PC-9 (cell line): Measurements from ENCODE around the gene ANKRD33. TPM values are rescaled to one million over a fixed set of nuclear protein-coding genes. Genes with fewer than 3 reads are reported as not detected.

Experiments used
- BruUV-seq: library from RNA; stranded (reverse); fragments of 400-500 nt; replicated peaks from 2 replicates; lab custom pipeline; 2021; lab: Mats Ljungman, UMichigan
- CTCF ChIA-PET: fragments of 300-600 bp; sonication (Branson Sonifier 250); formaldehyde crosslinking; loops from one replicate; lab custom pipeline; 2022; ENCODE audit warnings: antibody characterized with exemption; lab: Charles Lee
- POLR2A ChIA-PET: fragments of 300-600 bp; sonication (Branson Sonifier 250); formaldehyde crosslinking; loops from one replicate; lab custom pipeline; 2022; ENCODE audit warnings: antibody characterized with exemption; ENCODE audit not compliant: unreplicated experiment; lab: Charles Lee
- DNase-seq, 2 experiments: peaks; one replicate each; pipeline versions ENCODE4 v3.0.0 to v3.0.0-alpha.2; 2015 to 2022; ENCODE audit warnings: mixed read lengths in 1 of 2
- H2AFZ ChIP-seq: fragments of 200-600 bp; sonication (generic); 2 replicates; pipeline ENCODE4 v1.8.1; 2017; ENCODE audit warnings: antibody characterized with exemption
- H3F3A ChIP-seq: fragments of 200-600 bp; sonication (generic); 2 replicates; pipeline ENCODE4 v1.8.1; 2017; ENCODE audit warnings: antibody characterized with exemption, mild to moderate bottlenecking, low read depth; ENCODE audit not compliant: insufficient read depth
- H3K27ac ChIP-seq: fragments of 200-600 bp; sonication (generic); 2 replicates; pipeline ENCODE4 v1.6.1; 2016; ENCODE audit warnings: mixed run types
- H3K27me3 ChIP-seq: fragments of 200-600 bp; sonication (generic); 2 replicates; pipeline ENCODE4 v1.6.1; 2016; ENCODE audit warnings: low read depth, mixed run types; ENCODE audit not compliant: insufficient read depth
- H3K36me3 ChIP-seq: fragments of 200-600 bp; sonication (generic); 2 replicates; pipeline ENCODE4 v1.6.1; 2016; ENCODE audit warnings: low read depth, mixed run types
- H3K4me1 ChIP-seq: fragments of 200-600 bp; sonication (generic); replicated peaks from 2 replicates; pipeline ENCODE4 v1.6.1; 2016; ENCODE audit warnings: mixed run types; ENCODE audit not compliant: insufficient read depth
- H3K4me2 ChIP-seq: fragments of 200-600 bp; sonication (generic); 2 replicates; pipeline ENCODE4 v1.6.1; 2017; ENCODE audit warnings: mixed run types
- H3K4me3 ChIP-seq: fragments of 200-600 bp; sonication (generic); 2 replicates; pipeline ENCODE4 v1.6.1; 2016; ENCODE audit warnings: mixed run types
- H3K79me2 ChIP-seq: fragments of 200-600 bp; sonication (generic); 2 replicates; pipeline ENCODE4 v1.6.1; 2017; ENCODE audit warnings: low read depth, mixed run types
- H3K9me2 ChIP-seq: fragments of 200-600 bp; sonication (generic); 2 replicates; pipeline ENCODE4 v1.8.1; 2017; ENCODE audit warnings: mild to moderate bottlenecking; ENCODE audit not compliant: insufficient read depth
- H3K9me3 ChIP-seq: fragments of 200-600 bp; sonication (generic); 2 replicates; pipeline ENCODE4 v1.8.1; 2016; ENCODE audit warnings: low read depth; ENCODE audit not compliant: insufficient read depth
- H4K20me1 ChIP-seq: fragments of 200-600 bp; sonication (generic); 2 replicates; pipeline ENCODE4 v1.8.1; 2017; ENCODE audit not compliant: insufficient read depth
- EZH2 ChIP-seq: fragments of 200-600 bp; sonication (generic); IDR thresholded peaks from 2 replicates; pipeline ENCODE4 v1.8.0; 2017; ENCODE audit warnings: antibody characterized with exemption, low read depth
- intact Hi-C: fragments of 100-400 bp; cut with micrococcal nuclease; formaldehyde crosslinking; loops from one replicate; pipeline ENCODE4 v1.10.0; 2022; ENCODE audit not compliant: unreplicated experiment
- total RNA-seq: library from RNA; stranded (reverse); gene quantifications from 2 replicates; pipeline ENCODE4 v1.2.3, GENCODE V29; 2021
- TF ChIP-seq, protein P1 (sequence below): fragments of 200-600 bp; sonication (generic); conservative IDR thresholded peaks from 2 replicates; pipeline ENCODE4 v1.6.1; 2017; ENCODE audit warnings: mixed run types, antibody characterized with exemption, mild to moderate bottlenecking, moderate library complexity

The ANKRD33 gene
- total RNA-seq, 1 experiment from 2014 or later = not detected

DNA sequence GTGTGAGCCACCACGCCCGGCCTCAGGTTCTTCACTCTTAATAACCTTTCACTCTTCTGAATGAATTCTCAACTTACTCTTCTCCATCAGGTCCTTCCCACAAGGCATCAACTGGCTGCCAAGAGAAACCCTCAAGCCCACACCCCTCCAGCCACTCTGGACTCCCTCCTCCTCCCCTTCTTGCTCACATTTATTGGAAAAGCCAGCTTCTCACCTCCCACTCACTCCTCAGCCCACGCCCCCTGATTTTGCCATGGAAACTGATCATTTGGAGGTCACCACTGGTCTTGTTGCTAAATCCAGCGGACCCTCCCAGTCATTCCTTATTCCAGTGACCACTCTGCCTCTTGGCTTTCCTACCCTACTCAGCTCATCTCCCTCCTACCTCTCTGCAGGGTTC is 46.2 kb downstream of the ANKRD33 start:
- no peak overlapping the region for H3K4me2 ChIP-seq
- intact Hi-C loops = no loop called here
- DNase-seq = no peak
- BruUV-seq = no TSS peak
- H3K79me2 ChIP-seq = no peaks in the 10 kb centered on the region
- ChIA-PET CTCF (no interaction called here), POLR2A (interaction anchor here (0.5 kb wide), 1 partner anchor 32 kb away, joined by 4 read pairs; no protein-coding TSS in a partner anchor)
- H2AFZ ChIP-seq = no peak overlapping the region
- no peaks in the 10 kb centered on the region for H3F3A ChIP-seq
- no peak overlapping the region for H3K27ac ChIP-seq
- peaks cover 66% of the 10 kb centered on the region for H3K27me3 ChIP-seq
- H3K4me3 ChIP-seq = no peak overlapping the region
- no peaks in the 10 kb centered on the region for H3K9me3 ChIP-seq
- TF ChIP-seq, protein P1, sequence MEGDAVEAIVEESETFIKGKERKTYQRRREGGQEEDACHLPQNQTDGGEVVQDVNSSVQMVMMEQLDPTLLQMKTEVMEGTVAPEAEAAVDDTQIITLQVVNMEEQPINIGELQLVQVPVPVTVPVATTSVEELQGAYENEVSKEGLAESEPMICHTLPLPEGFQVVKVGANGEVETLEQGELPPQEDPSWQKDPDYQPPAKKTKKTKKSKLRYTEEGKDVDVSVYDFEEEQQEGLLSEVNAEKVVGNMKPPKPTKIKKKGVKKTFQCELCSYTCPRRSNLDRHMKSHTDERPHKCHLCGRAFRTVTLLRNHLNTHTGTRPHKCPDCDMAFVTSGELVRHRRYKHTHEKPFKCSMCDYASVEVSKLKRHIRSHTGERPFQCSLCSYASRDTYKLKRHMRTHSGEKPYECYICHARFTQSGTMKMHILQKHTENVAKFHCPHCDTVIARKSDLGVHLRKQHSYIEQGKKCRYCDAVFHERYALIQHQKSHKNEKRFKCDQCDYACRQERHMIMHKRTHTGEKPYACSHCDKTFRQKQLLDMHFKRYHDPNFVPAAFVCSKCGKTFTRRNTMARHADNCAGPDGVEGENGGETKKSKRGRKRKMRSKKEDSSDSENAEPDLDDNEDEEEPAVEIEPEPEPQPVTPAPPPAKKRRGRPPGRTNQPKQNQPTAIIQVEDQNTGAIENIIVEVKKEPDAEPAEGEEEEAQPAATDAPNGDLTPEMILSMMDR = no peak
- no peak for TF ChIP-seq EZH2
- no peaks in the 10 kb centered on the region for H3K9me2 ChIP-seq
- no peaks in the 10 kb centered on the region for H4K20me1 ChIP-seq
- H3K4me1 ChIP-seq = no peaks in the 10 kb centered on the region
- H3K36me3 ChIP-seq = no peaks in the 10 kb centered on the region

DNA sequence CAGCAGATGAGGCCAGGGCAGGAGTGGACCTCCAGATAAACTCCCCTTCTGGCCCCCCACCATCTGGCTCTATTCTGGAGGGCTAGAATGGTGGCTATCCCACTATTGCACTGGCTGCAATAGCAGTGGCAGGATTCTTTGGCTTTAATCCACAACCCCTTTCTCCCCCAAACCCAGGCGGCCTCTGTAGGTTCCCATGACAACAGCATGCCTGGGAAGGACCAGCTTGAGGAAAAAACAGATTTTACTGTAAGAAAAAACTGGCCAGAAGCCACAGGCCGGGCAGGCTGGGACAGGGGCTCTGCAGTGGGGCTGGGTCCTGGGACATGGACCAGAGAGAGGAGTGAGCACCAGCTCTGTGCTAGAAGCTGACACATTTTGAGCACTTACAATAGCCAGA is 50.0 kb downstream of the ANKRD33 start:
- CTCF ChIA-PET = no interaction called here
- no peaks in the 10 kb centered on the region for H4K20me1 ChIP-seq
- H3K79me2 ChIP-seq = no peaks in the 10 kb centered on the region
- no peak for TF ChIP-seq EZH2
- TF ChIP-seq, protein P1 = no peak
- no TSS peak for BruUV-seq
- peaks cover 61% of the 10 kb centered on the region for H3K27me3 ChIP-seq
- no peaks in the 10 kb centered on the region for H3K9me3 ChIP-seq
- H2AFZ ChIP-seq = no peak overlapping the region
- POLR2A ChIA-PET = no interaction called here
- intact Hi-C loops = no loop called here
- H3K4me2 ChIP-seq = no peak overlapping the region
- H3K27ac ChIP-seq = no peak overlapping the region
- no peak for DNase-seq
- H3F3A ChIP-seq = no peaks in the 10 kb centered on the region
- H3K4me3 ChIP-seq = no peak overlapping the region
- no peaks in the 10 kb centered on the region for H3K36me3 ChIP-seq
- H3K9me2 ChIP-seq = no peaks in the 10 kb centered on the region
- no peaks in the 10 kb centered on the region for H3K4me1 ChIP-seq

- ChIA-PET POLR2A (no interaction called here), CTCF (no interaction called here)
- H3K79me2 ChIP-seq = no peaks in the 10 kb centered on the region
- DNase-seq = no peak
- BruUV-seq = no TSS peak
- no peaks in the 10 kb centered on the region for H3K4me1 ChIP-seq
- intact Hi-C loops = loop anchor here (1.0 kb wide), 1 partner anchor 11 kb away; no protein-coding TSS in a partner anchor
- no peaks in the 10 kb centered on the region for H3K9me3 ChIP-seq
- peaks cover 63% of the 10 kb centered on the region for H3K27me3 ChIP-seq
- no peaks in the 10 kb centered on the region for H3K9me2 ChIP-seq
- H3K27ac ChIP-seq = no peak overlapping the region
- H3K4me3 ChIP-seq = no peak overlapping the region
- H3K4me2 ChIP-seq = no peak overlapping the region
- H3F3A ChIP-seq = no peaks in the 10 kb centered on the region
- no peak overlapping the region for H2AFZ ChIP-seq
- no peaks in the 10 kb centered on the region for H3K36me3 ChIP-seq
- H4K20me1 ChIP-seq = no peaks in the 10 kb centered on the region
- TF ChIP-seq, protein P1 = no peak
- TF ChIP-seq EZH2 = no peak
Observed at GRCh38 chr12:51938726-51939125, 50.8 kb downstream of the ANKRD33 start.
